HK-2 (cell line): ENCODE results near the gene ACOT7.

Source experiments
- DNase-seq: peaks from one replicate; pipeline ENCODE4 v3.0.0-alpha.2; 2018; ENCODE audit not compliant: unreplicated experiment

The ACOT7 gene

GRCh38 chr1:6347641-6348487, 45.7 kb downstream of the ACOT7 start:
- DNase-seq, result peak; percentile 39

DNA sequence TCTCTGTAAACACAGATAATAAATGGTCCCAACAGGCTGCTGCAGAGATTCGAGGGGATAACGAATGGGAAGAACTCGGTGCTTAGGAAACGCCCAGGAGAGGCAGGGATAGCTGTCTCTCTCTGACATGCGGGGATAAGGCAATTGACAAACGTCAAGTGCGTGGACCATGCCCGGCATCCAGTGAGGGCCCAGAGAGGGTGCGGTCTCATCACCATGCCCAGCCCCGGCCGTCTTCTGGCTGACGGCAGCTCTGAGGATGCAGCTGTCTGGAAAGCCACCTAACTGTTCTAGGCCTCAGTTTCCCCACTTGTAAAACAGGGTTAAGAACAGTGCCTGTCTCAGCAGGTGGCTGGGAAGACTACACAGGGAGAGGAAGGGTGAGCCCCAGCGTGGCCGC, 48.1 kb downstream of the ACOT7 start:
- no peak for DNase-seq

DNA sequence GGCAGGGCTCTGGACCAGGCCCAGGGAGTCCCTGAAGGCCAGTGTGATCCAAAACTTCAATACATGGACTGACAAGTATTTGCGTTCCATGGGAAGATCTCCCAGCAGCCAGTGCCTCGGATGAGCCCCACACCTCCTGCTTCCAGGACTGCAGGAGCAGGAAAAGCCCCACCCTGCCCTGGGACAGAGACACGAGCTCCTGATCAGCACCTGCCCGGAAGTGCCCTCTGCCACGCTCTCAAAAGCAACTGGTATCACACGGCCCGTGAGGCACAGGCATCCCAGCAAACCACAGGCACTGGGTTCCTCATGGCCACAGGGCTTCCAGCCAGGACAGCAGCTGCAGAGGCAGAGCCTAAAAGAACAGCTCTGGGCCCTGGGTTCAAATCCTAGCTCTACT, 48.6 kb downstream of the ACOT7 start:
- no peak for DNase-seq

GRCh38 chr1:6343506-6344405, 49.8 kb downstream of the ACOT7 start:
- DNase-seq, result peak; percentile 80

DNA sequence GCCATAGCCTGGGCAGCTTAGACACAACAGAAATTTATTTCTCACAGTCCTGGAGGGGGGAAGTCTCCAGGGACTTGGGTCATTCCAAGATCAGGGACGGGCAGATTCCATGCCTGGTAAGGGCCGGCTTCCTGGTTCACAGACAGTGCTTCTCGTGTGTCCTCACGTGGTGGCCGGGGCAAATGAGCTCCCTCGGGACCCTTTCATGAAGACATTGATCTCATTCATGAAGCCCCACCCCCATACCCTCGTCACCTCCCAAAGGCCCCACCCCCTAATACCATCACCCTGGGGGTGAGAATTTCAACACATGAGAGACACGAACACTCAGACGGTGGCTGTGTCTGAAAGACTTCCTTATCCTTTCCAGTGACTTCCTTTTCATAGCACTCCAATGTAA, 51.5 kb downstream of the ACOT7 start:
- DNase-seq, result no peak

- DNase-seq, result no peak
These were observed 54.9 kb downstream of the ACOT7 start for GRCh38 chr1:6338695-6339094.

- no peak for DNase-seq
These were observed 56.6 kb downstream of the ACOT7 start for GRCh38 chr1:6336776-6337622.

DNA sequence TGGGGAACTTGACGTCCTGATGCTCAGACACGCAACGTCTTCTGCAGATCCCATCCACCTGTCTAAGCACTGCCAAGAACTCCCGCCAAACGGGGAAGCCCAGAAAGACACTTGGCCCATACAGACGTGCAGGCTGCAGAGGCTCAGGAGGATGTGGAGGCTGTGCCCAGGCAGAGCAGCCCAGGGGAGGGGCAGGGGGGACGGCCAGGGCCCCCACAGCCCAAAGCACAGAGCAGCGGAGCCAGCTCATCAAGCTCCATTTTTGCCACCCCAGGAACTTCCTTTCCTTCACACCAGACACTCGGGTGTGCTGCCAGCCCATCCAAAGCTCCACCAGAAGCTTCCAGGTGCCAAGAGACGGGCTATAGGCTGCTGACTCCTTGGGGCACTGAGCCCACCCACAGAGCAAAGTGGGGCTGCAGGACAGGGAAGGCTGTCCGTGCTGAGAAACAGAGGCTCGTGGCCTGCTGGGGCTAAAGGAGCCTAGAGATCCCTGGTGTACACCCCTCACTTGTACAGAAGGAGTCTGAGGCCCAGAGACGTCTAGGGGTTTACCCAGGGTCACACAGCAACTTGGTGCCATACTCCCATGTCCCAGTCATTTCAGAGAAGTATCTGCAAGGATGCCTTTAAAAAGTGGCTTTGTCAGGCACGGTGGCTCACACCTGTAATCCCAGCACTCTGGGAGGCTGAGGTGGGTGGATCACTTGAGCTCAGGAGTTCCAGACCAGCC, 59.1 kb downstream of the ACOT7 start:
- DNase-seq, result no peak

- DNase-seq, result no peak
These were observed 60.7 kb downstream of the ACOT7 start for GRCh38 chr1:6332821-6333220.

DNA sequence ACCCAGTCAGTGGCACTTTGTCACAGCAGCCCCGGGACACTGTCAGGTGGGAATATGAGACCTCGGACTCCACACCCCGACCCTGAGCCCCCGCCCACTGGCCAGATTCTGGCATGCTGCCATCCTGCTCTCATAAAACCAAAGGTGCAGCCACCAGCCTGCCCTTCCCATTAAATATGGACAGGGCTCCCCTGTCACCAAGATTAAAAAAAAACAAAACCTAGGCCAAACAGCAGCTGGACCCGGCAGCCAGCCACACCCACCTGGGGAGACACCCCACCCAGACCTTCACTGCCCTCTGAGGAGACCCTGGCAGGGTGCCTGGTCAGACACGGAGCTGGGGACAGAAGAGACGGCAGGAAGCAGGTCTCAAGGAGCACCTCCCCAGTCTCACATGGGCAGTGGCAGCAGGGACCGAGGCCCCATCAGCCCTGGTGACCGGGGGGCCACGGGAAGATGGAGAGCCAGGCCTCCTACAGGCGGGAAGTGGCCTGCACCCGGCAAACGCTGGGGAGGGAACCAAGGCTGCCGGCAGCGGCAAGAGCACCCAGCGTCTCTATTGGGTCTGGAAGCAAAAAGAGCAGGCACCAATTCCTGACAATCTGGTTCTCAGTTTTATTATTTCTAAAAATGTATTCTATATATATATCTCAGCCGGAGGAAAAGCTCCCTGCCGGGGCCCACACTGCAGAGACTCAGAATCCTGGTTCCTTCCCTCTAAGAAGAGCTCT, 61.9 kb downstream of the ACOT7 start:
- no peak for DNase-seq

DNA sequence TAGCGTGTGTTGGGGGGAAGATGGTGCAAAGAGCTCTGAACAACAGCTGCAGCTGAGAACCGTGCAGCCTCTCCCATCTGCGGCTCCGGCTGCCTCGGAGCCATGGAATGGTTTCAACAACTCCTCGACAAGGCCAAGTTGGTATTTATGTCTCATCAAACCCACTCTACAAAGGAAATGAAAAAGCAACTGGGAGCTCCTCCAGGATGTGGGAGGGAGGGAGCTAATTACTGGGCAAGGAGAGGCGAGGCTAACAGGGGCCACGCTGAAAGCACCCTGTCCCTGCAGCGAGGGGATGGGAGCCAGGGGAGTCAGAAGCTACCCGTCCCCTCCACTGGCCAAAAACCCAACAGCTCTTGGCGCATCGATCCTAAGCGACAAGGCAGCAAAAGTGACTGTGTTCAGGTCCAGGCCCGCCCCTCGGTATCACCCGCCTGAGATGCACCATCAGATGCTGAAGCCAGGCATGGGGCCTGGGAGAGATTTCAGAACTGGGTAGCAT, 63.1 kb downstream of the ACOT7 start:
- no peak for DNase-seq

GRCh38 chr1:6329851-6330250, 63.7 kb downstream of the ACOT7 start:
- DNase-seq, result no peak

DNA sequence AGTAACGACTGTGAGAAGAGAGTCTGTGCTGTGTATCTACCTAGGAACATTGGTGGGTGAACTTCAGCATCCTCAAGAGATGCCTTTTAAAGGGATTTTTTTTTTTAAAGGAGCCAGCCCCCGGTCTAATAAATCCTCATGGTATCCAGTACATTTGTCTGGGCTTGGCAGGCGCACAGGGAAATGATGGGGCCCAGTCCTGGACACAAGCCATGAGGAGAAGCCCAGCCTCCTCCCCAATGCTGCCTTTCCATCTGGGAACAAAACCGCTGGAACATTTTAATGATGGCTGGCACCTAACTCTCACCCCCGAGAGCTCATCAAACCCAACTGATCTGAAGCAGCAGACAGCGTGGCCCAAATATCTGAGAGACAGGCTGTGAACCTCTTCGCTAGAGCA, 64.2 kb downstream of the ACOT7 start:
- DNase-seq, result no peak

DNA sequence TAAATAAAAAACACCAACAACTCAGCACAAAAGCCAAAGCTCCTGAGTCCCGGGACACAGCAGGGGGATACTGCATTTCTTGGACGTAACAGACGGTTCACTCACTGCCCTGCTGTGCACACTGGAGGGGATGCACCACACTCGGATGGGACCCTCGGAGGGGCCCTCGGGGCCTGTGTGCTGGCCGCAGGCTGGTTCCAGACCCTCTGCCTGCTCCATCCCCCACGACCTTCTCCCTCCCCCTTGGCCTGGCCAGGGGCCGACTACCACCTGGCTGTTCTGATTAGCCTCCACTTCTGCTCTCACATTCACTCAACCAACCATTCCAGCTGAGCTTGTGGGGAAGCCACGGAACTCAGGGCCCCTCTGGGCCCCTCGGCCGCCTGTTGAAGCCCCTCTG, 64.9 kb downstream of the ACOT7 start:
- DNase-seq, result no peak

- no peak for DNase-seq
These were observed 65.5 kb downstream of the ACOT7 start for GRCh38 chr1:6328091-6328490.

DNA sequence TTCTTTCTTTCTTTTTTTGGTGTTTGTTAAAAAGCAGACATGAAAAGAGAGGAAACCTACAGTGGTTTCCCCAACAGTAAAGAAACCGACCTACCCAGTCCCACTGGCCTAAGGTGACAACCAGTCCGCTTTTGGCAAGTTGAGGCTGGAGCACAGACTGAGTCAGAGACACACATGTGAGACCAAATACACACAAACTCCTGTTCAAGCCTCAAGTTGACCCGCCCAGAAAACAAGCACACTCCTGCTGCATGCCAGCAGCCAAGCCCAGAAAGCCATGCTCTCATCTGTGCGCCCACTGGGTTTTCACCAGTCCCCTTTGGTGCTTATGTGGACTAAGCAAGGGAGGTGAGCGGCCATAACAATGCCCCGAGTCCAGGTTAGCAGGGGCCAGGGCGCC, 68.1 kb downstream of the ACOT7 start:
- DNase-seq, result no peak

DNA sequence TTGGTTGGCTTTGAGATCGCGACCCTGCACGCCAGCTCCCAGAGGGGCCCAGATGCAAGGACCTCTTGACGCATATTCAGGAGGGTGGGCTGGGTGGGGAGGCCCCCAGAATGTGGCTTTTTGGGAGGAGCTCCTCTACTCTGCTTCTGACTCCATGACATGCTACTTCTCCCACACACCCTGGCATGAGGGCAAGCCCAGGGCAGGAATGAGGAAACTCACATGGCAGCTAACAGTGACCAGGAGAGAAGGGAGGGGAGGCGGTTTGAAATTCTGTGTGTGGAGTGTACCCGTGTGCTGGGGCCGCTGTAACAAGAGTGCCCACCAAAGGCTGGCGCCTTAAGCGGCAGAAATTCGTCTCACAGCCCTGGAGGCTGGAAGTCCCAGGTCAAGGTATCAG, 71.4 kb downstream of the ACOT7 start:
- DNase-seq, result no peak

DNA sequence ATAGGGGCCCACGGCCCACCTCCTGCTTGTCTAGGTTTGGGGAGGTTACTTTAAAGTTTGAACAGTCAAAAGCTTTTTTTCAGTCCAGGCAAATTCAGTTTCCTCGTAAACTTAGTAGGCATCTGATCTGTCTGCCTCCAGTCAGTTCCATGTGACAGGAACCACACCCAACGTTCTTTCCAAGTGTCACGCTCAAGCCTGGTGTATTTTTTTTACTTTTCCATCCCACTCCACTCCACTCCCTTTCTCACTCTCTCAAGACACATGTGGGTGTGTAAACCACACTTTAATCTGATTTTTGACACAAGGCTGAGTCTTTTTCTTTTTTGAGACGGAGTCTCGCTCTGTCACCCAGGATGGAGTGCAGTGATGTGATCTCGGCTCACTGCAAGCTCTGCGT, 72.4 kb downstream of the ACOT7 start:
- DNase-seq, result no peak

DNA sequence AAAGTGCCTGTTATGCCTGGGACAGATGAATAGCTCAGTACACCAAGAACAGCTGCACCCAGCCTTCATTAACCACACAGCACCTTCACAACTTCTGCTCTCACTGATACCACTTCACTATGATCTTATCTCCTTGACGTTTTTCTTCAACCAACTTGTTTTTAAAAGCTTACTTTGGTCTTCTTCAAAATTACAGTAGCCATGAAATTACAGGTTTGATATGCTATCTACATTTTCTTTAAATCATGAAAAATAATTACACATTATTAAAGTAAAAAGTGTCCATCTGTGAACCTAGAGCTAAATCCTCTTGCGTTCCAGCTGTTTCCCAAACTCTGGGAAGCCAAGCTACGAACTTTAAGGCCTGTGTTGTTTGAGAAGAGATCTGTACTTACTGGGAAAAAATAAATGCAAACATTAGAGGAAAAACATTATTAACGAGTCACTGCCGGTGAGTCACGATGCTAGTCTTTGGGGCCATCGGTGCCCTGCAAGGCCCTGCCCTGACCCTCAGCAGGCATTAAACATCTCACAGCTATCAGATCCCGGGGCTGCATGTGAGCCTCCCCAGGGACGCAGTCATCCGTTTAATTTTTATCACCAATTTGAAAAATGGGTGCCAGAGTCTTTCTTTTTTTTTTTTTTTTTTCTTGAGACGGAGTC, 76.3 kb downstream of the ACOT7 start:
- no peak for DNase-seq
